ENCODE measurements around the gene C1QC. TPM values are rescaled to one million over a fixed set of nuclear protein-coding genes. Genes with fewer than 3 reads are reported as not detected.
"Not testable (repeated sequence)": the region's sequence is repeated elsewhere in the genome, so short reads cannot be mapped to it uniquely, and the experiment has no call there.

C1QC gene
- total RNA-seq, 1 experiment from 2014 or later: not detected

DNA sequence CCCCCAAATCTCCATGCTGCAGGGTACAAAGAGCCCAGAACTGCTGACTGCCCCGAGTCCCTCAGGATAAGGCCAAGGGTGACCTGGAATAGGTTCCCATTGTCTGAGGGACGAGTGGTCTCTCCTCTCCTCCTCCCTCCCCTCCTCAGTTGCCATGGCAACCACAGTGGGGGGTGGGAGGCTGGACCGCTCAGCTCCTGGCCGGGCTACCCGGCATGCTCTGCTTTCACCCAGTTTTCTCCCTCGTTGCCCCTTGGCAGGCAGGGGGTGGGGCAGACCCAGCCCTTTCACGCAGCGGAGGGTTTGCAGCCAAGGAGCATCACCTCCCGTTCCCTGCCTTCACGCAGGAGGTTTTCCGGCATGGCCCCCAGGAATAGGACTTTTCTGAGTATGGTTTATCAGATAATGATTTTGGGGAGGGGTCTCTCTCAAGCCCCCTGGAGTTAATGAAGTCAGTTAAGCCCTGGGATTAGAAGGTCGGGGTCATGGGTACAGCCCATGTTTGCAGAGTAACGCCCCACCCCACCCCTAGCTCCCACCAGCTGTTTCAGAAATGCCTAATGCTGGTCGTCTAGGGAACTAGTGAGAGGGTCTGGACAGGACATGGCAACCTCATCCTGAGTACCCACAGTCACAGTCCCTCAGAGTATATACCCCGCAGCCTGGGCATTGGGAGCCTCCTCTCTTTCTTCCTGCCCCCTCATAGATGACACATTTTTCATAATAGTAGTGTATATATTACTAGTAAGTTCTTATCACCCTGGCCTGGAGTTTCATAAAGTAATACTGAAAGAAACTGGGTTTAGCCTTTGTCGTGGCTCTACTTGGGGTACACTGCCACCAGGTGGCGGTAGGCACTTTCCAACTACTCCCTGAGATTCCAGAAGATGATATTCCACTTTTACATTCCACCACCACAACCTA, 30.3 kb downstream of the C1QC start:
- peak; percentile 33 for DNase-seq (ENCODE audit: low spot score)
- in situ Hi-C loops (cut with HindIII; ENCODE audit: low sequenced_read_pairs): no loop called here

DNA sequence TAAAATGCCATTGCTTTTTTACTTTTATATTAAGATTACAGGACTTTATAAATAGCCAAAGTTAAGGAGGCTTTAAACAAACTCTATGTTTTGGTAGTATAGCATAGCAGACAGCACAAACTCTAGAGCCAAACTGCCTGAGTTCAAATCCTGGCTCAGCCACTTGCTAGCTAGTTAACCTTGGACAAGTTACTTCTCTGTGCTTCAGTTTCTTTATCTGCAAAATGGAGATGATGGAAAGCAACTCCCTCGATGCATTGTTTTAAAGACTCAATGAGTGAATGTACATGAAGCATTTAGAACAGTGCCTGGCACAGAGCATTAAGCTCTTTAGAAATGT, 30.9 kb downstream of the C1QC start:
- no peak for DNase-seq (ENCODE audit: low spot score)
- in situ Hi-C loops (cut with HindIII; ENCODE audit: low sequenced_read_pairs): no loop called here

DNA sequence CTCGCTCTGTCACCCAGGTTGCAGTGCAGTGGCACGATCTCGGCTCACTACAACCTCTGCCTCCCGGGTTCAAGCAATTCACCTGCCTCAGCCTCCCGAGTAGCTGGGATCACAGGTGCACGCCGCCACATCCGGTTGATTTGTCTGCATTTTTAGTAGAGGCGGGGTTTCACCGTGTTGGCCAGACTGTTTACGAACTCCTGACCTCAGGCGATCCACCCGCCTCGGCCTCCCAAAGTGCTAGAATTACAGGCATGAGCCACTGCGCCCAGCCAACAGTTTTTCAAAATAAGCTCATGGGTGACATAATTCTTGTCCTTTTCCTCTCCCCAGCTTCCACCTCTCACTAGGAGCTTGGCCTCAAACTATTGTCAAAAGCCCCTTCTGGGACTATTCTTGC, 32.7 kb downstream of the C1QC start:
- in situ Hi-C loops (cut with HindIII; ENCODE audit: low sequenced_read_pairs); DNase-seq (ENCODE audit: low spot score): not testable (repeated sequence)

DNA sequence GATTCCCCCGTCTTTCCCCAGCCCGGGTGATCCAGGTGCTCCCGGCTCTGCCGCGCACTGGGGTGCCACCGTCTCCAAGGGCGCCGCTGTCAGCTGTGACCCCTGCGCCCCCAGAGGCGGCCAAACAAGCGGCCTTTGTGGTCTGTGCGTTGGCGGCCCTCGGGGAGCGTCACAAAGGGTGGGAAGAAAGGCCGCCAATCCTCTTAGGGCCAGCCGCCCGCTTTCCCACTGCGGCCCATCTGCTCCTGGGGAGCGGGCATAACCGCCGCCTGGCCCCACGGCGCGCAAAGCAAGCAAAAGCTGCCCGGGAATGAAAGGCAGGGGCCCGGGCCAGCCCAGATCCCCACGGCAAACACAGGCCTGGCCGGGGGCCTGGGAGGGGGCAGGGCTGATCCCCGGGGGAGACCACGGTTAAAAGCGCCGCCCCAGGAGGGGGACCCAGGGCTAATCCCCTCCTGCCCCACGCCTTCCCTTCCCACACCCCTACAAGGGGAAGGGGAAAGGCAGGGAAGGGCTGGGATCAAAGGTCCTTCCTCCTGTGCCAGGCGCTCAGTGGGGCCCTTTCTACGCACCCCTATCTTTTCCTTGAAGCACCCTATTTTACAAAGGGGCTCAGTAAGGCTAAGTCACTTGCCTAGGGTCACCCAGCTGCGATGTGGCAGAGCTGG, 33.6 kb downstream of the C1QC start:
- no peak for DNase-seq (ENCODE audit: low spot score)
- in situ Hi-C loops (cut with HindIII; ENCODE audit: low sequenced_read_pairs): no loop called here

DNA sequence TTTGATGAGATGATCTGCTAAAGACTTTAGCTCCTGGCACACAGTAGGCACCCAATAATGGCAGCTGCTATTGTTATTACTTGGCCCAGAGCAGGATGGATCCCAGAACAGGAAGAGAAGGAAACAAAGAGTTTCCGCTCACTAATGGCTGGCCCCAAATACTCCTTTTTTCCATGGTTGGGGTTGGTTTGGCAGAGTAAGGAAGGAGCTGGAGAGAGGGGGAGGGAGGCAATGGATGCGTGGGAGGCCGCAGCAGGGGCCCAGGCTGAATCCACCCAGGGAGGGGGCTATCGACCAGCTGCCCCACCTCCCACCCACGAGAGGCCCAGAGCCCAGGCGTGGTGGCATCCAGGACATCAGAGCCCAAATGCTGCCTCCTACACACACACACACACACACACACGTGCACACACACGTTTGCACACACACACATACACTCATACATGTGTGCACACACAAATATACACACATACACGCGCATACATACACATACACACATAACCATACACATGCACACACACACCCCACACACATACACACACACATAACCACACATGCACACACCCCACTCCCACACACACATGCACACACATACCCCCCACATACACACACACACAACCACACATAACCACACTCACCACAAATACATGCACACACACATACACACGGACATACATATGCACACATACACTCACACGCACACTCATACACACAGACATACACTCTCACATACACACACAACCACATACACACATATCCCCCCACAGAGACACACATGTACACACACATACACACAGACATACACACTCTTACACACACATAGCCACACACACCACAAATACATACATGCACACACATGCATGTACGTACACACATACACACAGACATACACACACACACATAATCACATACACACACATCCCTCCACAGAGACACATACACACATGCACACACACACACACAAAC, 34.8 kb downstream of the C1QC start:
- DNase-seq (ENCODE audit: low spot score): no peak
- in situ Hi-C loops (cut with HindIII; ENCODE audit: low sequenced_read_pairs): no loop called here

DNA sequence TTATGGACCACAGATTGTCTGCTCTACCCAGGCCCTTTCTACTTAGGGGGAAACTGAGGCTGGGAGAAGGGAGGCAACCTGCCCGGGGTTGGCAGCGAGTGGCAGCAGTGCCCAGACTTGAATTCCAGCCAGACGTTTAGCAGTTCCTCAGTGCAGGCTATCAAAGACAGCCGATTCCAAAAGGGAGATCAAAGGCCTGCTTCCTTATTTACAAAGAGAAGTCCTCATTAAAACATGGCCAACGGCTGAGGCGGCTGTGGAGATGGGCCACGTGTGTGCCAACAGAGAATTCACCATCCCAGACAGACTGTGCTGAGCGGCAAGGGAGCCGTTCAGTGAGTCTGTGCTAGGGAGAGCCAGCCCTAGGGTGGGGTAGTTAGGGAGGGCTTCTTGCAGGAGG, 37.3 kb downstream of the C1QC start:
- in situ Hi-C loops (cut with HindIII; ENCODE audit: low sequenced_read_pairs): no loop called here
- no peak for DNase-seq (ENCODE audit: low spot score)

DNA sequence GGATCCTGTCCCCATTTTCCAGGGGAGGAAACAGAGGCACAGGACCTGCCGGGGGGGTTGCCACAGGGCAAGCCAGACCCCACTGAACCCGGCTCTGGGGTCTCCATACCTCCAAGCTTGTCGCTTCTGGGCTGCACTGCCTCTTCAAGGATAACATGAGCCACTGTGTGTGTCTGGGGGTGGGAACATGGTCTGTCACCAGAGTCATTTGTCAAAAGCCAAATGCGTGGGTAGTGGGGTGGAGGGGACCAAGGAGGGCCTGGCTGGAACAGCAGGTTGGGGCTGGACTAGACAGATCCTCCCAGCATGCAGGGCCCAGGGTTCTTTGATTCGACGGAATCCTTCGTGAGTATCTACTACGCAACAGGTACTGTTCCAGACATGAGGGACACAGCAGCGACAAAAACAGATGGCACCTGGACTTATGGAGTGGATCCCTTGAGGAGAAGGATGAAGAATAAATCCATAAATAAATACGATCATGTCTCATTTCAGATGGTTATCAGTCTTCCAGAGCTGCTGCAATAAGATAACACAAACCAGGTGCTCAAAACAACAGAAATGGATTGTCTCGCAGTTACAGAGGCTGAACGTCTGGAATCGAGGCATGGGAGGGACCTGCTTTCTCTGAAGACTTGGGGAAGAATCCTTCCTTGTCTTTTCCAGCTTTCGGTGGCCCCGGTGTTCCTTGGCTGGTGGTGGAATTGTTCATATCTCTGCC, 38.3 kb downstream of the C1QC start:
- no peak for DNase-seq (ENCODE audit: low spot score)
- in situ Hi-C loops (cut with HindIII; ENCODE audit: low sequenced_read_pairs): no loop called here

DNA sequence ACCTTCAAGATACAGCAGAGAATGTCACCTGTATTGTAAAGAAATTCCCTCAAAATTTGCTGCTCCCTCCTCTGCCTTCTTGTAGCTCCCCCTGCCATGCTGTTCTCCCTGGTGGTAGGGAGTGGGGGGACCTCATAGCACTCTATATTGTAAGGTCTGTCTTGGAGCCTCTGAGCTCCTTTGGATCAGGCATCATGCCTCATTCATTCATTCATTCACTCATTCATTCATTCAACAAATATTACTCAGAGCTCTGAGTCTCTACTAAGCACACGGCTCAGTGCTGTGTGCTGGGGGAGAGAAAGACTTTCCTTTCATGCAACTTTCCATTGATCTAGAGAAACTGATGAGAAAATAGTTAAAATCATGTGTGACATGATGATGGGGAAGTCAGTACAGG, 40.1 kb downstream of the C1QC start:
- in situ Hi-C loops (cut with HindIII; ENCODE audit: low sequenced_read_pairs): no loop called here
- DNase-seq (ENCODE audit: low spot score): no peak

DNA sequence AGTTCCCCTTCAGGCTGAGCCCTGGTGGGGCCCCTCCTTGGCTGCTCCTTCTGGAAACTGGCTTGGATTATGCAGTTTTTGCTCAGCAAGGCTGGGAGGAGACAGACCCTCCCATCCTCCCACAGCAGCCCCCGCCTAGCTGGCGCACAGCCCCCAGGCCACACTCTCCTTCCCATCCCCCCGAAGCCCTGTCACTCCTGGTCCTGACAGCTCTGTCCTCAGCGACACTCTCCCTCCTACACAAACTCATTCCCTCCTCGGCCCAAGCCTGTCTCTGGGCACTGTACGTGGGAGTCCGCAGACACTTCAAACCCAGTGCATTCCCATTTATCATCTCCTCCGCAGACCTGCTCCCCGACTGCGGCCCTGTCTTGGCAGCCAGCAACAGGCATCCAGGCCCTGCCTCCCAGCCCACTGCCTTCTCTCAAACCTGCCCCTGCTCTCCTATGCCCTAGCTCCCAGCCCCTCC, 42.2 kb downstream of the C1QC start:
- DNase-seq (ENCODE audit: low spot score): no peak
- in situ Hi-C loops (cut with HindIII; ENCODE audit: low sequenced_read_pairs): no loop called here

DNA sequence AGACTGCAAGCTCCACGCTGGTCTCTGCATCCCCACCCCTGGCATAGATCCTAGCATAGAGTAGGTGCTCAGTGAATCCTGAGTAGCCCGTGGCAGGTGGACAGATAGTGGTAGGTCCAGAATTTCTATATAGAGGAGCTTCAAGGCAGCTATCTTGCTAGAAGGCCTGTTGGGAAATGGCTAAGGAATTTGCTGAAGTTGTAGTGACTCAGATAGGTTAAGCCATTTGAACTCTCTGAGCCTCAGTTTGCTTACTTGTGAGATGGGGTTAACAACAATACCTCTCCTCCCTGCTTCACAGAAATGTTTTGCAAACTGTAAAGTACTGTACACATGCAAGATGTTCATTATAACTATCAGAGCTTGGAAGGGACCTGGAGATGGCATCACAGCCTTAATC, 43.8 kb downstream of the C1QC start:
- in situ Hi-C loops (cut with HindIII; ENCODE audit: low sequenced_read_pairs): no loop called here
- no peak for DNase-seq (ENCODE audit: low spot score)

DNA sequence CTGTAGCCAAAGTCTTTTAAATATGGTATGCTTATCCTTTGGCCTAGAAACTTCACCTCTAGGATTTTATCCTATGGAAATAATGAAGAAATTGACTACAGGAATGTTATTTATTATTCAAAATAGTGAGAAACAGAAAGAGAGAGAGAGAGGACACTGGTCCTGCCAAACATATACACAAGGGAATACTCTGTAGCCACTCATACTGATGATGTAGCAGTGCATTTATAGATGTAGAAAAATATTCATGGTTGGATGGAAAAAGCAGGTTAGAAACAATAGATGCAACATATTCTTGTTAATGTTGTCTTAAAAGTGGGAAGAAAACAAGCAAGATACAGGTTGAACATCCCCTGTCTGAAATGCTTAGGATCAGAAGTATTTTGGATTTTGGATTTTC, 45.0 kb downstream of the C1QC start:
- DNase-seq (ENCODE audit: low spot score): no peak
- in situ Hi-C loops (cut with HindIII; ENCODE audit: low sequenced_read_pairs): no loop called here

DNA sequence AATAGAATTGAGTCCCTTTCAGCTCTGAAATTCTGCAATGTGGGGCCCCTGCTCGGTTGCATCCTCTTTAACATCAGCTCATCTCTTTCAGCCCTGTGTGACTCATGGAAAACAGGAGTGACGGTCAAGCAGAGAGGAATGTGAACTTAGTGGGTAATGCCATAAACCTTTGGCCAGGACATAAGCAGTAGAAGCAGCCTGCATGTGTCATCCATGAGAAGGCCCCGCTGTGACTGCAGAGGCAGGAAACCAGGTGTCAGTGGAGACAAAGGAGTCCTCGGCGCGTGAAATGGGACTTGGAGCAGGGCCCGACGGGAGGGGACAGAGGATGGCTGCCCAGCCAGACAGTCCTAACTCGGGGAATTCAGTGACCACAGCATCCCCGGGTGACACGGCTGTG, 46.1 kb downstream of the C1QC start:
- in situ Hi-C loops (cut with HindIII; ENCODE audit: low sequenced_read_pairs): no loop called here
- DNase-seq (ENCODE audit: low spot score): no peak

DNA sequence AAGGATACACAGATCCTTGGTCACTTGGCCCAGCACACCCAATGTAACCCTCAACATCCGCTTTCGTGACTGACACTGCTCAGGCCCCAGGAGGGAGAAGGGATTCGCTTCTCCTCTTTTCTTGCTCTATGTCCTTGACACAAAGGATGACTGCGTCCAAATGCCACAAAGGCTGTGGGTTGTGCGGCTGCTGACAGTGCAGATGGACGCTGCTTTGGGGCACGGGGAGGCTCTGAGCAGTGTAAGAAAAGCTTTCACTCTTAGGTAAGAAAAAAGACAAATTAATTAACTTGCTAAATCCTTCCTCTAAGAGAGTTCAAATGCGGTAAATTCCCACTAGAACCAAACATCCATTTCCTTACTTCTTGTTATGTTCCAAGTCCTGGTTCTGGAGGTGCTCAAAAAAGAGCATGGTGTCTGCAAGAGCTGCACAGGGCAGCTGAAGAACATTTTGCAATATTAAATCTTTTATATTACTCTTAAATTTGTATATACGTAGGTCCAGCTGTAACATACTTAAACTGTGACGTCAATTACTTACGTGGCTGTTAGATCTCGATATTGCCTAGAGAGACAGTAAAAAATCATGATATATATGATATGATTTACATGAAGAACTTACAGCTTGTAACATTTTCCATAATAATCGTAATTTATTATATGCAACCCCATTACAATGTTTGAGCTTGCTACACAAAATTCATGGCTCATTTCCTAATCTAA, 47.8 kb downstream of the C1QC start:
- in situ Hi-C loops (cut with HindIII; ENCODE audit: low sequenced_read_pairs): no loop called here
- DNase-seq (ENCODE audit: low spot score): no peak

DNA sequence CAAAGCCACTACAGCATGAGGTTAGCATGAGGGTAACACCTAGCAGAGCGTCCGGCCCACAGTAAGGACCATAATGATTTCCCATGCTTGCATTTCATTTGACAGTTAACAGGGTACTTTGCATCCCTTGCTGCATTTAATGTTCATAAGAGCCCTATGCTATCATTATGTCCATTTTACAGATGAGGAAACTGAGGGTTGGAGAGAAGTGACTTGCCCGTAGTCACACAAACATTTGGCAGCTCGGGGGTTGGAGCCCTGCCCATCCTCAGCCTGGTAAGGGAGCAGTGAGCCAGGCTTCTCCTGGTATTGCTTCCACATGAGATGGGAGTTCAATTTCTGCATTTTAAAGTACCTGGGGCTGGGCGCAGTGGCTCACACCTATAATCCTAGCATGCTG, 50.7 kb downstream of the C1QC start:
- in situ Hi-C loops (cut with HindIII; ENCODE audit: low sequenced_read_pairs): no loop called here

DNA sequence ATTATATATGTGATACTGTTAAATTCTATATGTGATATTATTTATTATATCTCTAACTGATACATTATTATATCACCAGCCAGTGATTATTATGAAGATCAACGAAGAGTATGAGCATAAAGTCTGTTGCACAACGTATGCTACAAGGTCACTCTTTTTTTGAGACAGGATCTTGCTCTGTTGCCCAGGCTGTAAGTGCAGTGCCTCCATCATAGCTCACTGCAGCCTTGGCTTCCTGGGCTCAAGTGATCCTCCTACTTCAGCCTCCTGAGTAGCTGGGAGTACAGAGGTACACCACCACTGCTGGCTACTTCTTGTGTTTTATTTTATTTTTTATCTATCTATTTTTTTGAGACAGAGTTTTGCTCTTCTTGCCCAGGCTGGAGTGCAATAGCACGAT, 53.2 kb downstream of the C1QC start:
- no peak for DNase-seq (ENCODE audit: low spot score)
- in situ Hi-C loops (cut with HindIII; ENCODE audit: low sequenced_read_pairs): no loop called here

More for the DNA sequence above, 50.7 kb downstream of the C1QC start:
- no peak for DNase-seq (ENCODE audit: low spot score)
